Retina (tissue), 1 donor: Measurements from ENCODE around the gene TIMELESS.
"Not testable (repeated sequence)": the region's sequence is repeated elsewhere in the genome, so short reads cannot be mapped to it uniquely, and the experiment has no call there.

Experiments used
- DNase-seq: peaks from one replicate; pipeline ENCODE4 v3.0.0-alpha.2; 2016

TIMELESS gene

DNA sequence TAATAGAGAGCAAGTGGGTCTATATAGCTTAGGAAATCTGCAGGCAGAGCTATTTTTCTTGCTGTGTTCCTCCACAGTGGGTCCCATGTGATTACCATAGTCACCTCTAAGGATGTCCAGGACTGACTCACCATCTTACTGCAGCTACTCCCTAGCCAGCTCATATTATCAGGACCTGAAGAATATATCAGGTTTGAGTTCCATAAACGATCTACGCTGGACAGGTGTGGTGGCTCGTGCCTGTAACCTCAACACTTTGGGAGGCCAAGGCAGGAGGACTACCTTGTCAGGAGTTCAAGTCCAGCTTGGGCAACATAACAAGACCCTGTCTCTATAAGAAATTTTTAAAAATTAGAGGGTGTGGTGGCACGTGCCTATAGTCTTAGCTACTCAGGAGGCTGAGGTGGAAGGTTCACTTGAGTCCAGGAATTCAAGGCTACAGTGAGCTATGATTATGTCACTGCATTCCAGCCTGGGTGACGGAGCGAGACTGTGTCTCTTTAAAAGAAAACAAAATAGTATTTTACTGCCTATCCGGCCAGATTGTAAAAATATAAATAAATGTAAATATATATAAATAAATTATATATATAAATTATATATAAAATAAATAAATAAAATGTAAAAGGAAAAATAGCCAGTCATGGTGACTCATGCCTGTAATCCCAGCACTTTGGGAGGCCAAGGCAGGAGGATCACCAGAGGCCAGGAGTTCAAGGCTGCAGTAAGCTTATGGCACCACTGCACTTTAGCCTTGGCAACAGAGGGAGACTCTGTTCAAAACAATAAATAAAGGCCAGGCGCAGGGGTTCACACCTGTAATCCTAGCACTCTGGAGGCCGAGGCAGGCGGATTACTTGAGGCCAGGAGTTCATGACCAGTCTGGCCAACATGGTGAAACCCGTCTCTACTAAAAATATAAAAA, 12.3 kb upstream of the TIMELESS start:
- DNase-seq: no peak

DNA sequence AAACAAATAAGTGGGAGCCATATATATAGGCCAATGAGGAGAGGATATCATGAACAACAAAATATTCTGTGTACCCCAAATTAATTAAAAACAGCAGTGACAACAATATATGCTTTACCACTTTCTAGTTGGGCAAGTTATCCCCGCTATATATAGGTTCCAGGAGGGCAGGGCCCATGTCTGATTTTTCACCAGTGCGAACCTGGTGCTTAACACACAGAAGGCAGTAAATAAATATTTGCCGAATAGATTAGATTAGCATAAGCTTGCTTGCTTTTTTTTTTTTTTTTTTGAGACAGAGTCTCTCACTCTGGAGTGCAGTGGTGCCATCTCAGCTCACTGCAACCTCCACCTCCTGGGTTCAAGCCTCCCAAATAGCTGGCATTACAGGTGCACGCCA, 8.6 kb upstream of the TIMELESS start:
- no peak for DNase-seq

DNA sequence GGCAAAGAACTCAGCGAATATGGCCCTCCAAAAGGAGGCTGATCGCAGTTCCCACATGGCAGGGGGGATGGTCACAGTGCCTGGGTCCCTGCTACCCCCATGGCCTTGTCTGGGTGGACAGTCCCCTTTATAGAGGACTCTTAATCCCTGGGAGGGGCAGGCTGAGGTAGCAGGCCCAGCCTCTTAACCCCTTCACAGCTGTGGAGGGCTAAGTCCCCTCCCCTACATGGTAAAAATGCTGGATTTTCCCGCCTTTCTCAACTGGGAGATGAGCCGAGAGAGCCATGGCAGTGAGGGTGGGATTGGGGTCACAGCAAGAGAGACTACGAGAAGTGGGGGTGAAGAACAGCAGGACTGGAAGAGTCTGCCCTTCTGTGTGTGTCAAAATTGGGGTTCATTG, 5.3 kb upstream of the TIMELESS start, which contains the start of gene MIP:
TSS of gene MIP (minus strand) at position 101 of the 400 bp plus-strand sequence. CDS start at position 57, 44 bp downstream.
- no peak for DNase-seq

DNA sequence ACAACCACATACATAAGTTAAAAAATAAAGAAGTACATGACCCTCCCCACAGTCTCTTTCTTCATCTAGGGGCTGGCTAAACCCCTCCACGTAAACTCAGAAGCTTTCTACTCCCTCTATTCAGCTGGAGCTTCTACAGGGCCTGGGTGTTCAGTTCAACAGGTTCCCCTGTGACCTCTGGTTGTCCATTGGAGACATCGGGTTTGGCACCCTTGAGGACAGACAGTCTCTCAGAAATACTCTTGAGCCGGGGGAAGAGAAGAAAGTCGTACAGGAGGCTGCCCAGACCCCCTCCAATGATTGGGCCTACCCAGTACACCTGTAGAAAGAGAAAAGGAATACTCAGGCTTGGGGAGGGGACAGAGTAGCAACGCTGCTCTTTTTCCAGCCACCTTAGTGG, 1.9 kb upstream of the TIMELESS start:
- no peak for DNase-seq

DNA sequence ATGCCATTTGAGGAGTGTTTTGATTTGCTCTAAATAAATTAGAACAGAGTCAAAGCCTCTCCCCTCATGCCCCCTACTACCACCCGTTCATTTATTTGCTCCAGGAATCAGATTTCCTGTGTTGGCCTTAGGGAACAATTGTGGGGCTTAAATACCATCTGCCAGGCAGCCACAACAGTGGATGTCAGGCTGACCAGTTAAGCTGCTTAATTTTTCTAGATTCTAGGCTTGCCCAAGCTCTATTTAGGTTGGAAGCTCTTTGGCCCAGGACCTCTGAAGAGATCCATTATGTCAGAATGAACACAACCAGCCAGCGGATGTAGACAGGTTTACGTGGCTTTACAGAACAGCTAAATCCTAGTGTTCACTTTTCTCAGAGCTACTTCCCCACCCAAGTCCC, 1.0 kb upstream of the TIMELESS start:
- peak; percentile 13 for DNase-seq

DNA sequence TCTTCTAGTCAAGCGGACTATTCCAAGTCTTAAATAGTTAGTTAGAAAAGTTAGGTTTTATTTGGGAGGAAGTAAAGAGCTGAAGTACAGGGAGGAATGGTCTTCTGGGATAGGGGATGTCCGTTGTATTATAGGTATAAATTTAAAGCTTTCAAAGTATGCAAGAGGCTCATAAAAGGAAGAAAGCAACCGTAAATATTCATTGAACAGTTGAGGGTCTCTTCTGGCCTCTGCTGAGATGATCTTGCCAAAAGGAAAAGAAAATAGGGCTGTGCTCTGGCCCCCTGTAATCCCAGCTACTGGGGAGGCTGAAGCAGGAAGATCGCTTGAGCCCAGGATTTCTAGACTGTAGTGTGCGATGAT, 377 bp upstream of the TIMELESS start:
- DNase-seq: no peak

DNA sequence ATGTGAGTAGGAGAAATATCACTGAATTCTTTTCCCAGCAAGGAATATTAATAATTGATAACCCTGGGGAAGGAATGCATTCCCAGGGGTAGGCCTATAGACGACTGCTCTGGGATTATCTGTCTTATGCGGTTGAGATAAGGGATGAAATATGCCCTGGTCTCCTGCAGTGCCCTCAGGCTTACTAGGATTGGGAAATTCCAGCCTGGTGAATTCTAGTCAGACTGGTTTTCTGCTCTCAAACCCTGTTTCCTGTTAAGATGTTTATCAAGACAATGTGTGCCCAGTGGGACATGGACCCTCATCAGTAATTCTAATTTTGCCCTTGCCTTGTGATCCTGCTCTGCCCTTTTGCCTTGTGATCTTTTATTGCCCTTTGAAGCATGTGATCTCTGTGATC, 6.0 kb downstream of the TIMELESS start:
- DNase-seq: not testable (repeated sequence)

DNA sequence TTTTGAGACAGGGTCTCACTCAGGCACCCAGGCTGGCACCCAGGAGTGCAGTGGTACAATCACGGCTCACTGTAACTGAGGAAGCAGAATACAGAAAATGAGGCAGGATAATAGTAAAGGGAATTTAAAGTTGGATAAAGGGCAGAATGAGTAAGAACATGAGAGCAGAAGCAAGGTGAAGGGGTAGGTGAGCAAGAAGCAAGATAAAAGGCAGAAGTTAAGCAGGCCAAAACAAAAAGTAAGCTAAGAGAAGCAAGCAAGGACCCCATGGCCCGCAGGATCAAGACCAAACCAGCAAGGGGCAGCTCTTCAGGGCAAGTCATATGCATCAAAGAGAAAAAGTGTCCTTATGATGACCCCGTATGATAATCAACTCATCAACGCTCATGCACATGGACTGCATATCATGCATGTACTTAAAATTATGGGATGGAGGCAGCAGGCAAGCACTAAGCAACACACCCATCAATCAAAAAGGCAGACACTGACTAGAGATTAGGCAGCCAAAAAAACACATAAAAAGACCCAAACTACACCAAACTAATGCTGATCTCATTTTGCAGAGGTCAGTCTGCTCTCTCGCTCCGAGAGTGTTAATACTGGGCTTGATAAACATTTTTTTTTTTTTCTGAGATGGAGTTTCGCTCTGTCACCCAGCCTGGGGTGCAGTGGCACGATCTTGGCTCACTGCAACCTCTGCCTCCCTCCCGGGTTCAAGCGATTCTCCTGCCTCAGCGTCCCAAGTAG, 11.6 kb downstream of the TIMELESS start:
- no peak for DNase-seq

DNA sequence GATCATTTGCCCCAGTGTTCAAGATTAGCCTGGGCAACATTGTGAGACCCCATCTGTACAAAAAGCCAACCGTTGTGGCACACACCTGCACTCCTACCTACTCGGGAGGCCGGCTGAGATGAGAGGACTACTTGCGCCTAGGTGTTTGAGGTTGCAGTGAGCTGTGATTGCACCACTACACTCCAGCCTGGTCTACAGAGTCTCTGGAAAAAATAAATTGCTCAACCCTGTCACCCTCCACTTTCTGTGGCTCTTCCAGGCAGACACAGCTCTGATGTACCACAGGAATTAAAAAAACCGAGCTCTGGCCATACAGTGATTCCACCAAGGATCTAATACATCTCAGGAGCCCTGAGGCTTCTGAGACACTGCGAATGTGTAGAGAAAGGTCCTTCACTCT, 14.4 kb downstream of the TIMELESS start:
- no peak for DNase-seq

DNA sequence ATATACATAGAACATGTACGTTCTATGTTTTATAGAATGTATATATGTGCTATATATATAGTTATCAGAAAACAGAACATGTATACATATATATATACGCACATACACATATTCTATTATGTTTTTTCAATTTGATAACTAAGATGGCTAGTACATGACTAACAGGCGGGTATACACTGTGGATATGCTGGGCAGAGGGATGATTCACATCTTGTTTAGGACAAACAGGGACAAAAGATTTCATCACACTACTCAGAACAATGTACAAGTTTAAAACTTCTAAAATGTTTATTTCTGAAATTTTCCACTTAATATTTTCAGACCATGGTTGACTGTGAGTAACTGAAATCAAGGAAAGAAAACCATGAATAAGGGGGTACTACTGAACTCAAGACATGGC, 17.4 kb downstream of the TIMELESS start:
- no peak for DNase-seq

DNA sequence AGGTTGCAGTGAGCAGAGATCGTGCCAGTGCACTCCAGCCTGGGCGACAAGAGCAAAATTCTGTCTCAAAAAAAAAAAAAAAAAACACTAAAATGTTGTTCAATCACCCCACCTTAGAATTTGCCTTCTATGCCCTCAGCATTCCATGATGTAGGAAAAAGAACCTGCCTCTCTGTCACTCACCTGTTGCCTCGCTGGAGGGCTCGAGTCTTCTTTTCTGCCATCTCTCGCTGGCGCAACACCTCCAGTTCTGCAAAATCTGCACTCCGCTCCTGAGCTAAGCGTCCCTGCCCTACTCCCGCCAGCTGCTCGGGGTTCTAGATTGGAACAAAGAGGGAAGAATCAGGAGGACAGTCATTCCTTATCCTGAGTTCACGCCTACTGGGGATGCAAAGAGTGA, 17.9 kb downstream of the TIMELESS start:
- no peak for DNase-seq

DNA sequence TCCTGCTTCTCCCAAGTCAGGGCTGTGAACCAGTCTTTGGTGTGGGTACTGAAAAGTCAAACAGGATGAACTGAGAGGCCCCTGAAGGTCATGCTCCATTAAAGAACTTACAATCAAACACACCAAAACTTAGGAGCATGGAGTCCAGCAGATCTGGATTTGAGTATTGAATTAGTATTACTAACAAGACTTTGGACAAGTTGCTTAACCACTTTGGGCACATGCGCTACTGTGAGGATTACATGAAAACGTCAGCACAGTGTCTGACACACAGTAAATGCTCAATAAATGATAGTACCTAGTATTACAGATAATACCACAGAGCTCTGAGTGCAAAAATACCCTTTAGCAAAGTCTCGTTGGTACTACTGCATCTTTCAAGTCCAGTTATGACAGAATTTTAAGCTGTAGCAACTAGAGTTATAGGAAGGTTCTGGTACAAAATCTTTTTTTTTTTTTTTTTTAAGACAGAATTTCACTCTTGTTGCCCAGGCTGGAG, 23.2 kb downstream of the TIMELESS start:
- DNase-seq: no peak

DNA sequence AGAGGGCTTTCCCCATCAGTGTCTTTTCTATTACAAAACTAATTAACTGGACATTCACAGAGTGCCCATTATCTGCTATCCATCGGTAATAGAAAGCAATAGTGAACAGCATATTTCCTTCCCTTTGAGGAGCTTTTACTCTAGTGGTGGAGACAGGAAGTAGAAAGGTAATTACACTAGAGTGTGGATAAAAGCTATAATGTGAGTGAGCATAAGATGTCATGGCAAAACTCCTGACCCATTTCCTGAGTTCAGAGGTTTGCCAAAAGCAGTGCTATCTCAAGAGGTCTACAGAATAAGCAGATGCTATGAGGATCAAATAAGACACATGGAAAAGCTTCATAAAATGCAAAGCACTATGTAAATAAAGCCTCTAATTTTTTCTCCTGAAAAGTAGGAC, 24.0 kb downstream of the TIMELESS start:
- no peak for DNase-seq

DNA sequence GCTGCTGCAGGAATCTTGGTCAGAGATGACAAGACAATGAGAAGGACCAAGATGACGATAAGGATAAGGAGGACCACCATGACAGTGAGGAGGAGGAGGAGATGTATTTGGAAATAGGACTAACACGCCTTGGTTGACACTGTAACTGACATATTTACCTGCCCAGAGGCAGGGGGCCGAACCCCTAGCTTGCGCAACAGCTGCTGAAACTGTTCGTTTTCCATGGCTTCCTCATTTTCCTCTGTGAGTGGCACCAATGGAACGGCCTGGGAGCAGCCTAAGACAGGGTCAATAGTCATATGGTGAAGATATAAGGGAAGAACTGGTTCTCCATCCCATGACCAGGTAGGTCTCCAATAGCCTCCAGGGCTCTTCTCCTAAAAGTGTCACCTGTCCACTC, 28.8 kb downstream of the TIMELESS start:
- DNase-seq: no peak

DNA sequence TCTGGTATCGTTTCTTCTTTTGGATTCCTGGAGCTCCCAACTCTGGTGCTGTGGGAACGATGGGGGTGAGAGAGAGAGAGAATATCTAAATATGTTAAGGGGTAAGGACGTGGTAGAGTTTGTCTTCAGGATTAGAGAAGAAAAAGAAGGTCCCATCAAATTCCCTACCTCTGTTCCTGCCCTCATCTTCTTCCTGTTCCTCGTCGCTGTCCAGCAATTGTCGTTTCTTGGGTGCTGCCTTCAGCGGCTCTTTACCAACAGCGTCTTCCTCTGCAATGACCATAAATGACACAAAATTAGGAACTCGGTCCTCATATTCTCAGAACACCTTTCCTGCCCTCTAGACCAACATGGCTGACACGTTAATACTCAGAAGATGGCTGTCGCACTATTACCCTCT, 31.5 kb downstream of the TIMELESS start:
- DNase-seq: no peak

DNA sequence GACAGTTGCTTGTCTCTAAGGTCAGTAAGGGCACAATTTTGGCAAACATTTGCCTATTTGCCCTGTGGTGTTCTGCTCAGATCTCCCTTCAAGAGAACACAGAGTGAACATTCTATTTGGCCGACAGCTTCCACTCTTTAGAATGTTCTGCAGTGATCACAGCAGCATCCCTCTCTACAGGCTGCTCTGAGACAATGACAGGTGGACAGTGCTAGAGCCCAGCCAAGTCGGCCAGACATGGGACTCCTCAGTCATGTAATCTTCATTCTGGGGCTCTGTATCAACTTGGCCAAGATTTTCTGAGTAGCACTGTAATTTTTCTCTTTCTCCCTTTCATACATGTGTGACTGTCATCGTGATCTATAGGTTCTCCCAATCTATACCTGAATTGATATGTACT, 34.8 kb downstream of the TIMELESS start:
- DNase-seq: no peak

DNA sequence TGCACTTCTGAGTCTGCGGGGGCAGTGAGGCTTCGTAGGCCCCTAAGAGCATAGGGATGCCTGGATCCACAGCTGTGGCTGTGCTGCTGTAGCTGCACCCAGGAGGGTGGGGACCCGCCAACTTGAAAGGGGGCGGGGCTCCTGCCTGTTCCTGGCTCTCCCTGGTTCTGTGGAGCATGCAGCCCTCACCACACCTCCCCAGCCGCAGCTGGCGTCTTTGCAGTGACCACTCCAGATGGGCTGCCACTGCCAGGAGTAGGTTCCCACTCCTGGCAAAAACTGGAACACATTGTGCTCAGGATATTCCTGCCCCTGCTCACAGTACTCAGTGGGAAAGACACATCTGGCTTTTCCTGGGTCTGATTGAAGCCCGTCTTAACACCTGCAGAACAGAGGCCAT, 35.8 kb downstream of the TIMELESS start:
- DNase-seq: no peak

DNA sequence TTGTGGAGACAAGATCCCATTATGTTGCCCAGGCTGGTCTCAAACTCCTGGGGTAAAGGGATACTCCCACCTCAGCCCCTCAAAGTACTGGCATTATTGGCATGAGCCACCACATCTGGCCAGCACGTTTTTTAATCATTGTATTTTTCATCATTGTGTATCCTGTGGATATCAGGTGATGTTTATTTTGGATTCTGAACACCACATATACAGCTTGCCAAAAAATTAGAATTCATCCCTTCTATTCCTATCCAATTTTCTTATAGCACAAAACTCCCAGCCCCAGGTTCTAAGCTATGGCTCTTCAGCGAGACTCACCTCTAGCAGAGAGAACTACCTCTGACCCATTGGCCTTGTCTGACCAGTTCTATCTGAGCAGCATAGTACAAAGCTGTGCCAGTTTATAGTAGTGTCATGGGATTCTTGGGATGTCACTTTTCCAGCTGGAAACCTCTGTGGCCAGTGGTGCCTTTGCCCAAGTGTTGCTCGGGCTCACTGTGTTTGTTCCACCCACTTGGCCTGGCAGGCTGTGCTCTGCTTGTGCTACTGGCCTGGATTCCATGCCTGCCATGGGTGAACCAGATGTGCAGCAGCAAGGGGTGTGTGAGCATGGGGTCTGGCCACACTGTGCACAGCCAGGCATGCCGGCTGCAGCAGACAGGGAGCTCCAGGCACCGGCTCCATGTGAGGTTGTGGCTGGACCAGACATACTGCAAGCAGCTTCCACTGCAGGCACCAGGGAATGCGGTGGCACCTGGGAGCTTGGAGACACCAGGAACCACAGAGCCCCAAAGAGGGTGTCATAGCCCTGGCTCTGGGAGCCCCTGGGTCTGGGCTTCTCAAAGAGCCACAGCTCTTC, 37.2 kb downstream of the TIMELESS start:
- DNase-seq: no peak

DNA sequence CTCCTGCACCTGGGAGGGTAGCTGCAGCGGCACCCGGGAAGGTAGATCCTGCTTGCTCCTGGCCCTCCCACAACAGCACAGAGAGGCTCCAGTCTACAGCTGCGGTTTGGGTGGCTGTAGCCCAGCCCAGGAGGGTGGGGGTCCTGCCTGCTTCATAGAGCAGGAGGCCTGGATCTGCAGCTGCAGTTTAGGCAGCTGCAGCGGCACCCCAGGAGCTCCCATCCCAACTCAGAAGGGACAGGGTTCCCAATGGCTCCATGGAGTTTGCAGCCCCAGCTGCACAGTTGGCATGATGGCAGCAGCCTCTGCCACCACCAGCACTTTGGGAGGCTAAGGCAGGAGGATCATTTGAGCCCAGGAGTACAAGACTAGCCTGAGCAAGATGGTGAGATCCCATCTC, 38.5 kb downstream of the TIMELESS start:
- no peak for DNase-seq

DNA sequence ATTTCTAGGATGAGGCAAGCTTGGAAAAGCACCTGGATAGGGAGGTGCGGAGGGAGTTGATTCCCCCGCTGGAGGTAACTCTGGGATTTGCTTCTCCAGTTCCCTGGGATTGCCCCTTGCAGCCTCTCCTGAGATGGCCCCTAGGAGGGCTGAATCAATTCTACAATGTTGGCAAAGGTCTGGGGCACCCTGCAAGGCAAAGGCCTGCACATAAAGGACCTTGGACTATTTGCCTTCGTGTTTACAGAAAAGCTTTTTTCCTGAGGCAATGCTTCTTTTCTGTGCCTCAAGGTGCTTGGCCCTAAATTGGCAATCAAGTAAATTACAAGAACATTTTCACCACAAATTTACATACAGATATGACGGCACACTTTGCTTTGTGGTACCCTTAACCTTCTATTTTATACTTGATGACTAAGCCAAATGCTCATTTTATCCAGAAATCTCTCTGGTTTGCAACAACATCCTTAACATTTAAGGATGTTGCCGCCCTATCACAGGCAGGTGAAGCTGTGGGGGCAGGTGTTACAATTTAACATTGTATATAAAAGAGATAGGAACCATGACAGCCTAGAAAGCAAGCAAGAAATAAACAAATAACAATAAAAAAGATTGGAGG, 40.3 kb downstream of the TIMELESS start:
- DNase-seq: no peak

DNA sequence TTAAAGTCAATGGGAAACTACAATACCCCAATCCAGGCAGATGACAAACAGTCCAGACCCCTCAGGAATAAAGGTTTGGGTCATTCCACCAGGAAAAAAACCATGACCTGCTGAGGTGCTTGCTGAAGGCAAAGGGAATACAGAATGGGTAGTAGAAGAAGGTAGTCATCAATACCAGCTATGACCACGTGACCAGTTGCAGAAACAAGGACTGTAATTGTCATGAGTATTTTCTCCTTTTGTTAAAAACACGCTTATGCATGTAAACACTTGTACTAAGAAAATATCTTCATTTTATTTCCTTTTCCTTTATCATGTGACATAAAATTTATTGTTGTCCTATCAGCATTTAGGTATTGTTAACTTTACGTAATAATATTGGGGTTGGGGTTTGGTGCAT, 45.0 kb downstream of the TIMELESS start:
- not testable (repeated sequence) for DNase-seq

DNA sequence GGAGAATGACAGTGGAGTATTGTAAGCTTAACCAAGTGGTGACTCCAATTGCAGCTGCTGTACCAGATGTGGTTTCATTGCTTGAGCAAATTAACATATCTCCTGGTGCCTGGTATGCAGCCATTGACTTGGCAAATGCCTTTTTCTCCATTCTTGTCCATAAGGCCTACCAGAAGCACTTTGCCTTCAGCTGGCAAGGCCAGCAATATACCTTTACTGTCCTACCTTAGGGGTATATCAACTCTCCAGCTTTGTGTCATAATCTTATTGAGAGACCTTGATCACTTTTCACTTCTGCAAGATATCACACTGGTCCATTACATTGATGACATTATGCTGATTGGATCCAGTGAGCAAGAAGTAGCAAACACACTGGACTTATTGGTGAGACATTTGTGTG, 47.6 kb downstream of the TIMELESS start:
- not testable (repeated sequence) for DNase-seq

DNA sequence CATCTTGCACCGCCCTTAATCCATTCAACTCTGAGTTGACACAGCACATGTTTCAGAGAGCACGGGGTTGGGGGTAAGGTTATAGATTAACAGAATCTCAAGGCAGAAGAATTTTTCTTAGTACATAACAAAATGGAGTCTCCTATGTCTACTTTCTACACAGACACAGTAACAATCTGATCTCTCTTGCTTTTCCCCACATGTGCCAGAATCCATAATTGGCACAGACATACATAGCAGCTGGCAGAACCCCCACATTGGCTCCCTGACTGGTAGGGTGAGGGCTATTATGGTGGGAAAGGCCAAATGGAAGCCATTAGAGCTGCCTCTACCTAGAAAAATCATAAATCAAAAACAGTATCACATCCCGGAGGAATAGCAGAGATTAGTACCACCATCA, 48.1 kb downstream of the TIMELESS start:
- not testable (repeated sequence) for DNase-seq
